HepG2 (cell line): ENCODE measurements around the gene ZCCHC24. TPM values are rescaled to one million over a fixed set of nuclear protein-coding genes. Genes with fewer than 3 reads are reported as not detected.
A peak's percentile ranks its signal among the peaks of the same experiment; 100 is the strongest.

Experiments used
- BCL3 ChIP-seq: sonication (generic); formaldehyde crosslinking; IDR thresholded peaks from 2 replicates; pipeline ENCODE4 v1.5.1; 2020; ENCODE audit warnings: mild to moderate bottlenecking, missing genetic modification reagents, moderate library complexity
- BCL6 ChIP-seq: IDR thresholded peaks from 2 replicates; pipeline ENCODE4 v1.6.1; 2016; ENCODE audit warnings: missing genetic modification reagents, missing compliant biosample characterization
- HNRNPLL ChIP-seq: fragments of 200-400 bp; formaldehyde crosslinking; IDR thresholded peaks from 2 replicates; pipeline ENCODE4 v1.6.1; 2017; ENCODE audit warnings: mild to moderate bottlenecking, low read depth, low read length; ENCODE audit not compliant: poor library complexity, severe bottlenecking
- IRX3 ChIP-seq: sonication (generic); formaldehyde crosslinking; IDR thresholded peaks from 2 replicates; pipeline ENCODE4 v1.8.1; 2023; ENCODE audit warnings: mild to moderate bottlenecking, low read depth, missing genetic modification reagents, borderline replicate concordance
- MIER3 ChIP-seq: IDR thresholded peaks from 2 replicates; pipeline ENCODE4 v1.6.1; 2016; ENCODE audit warnings: missing compliant biosample characterization, borderline replicate concordance
- MIXL1 ChIP-seq: IDR thresholded peaks from 2 replicates; pipeline ENCODE4 v1.6.1; 2016
- NR2F6 ChIP-seq, 2 experiments: IDR thresholded peaks; 2 replicates each; pipeline ENCODE4 v1.6.1; 2016; ENCODE audit warnings: antibody characterized with exemption in 1 of 2, mild to moderate bottlenecking in 1 of 2
- PRMT3 ChIP-seq: sonication (generic); formaldehyde crosslinking; IDR thresholded peaks from 2 replicates; pipeline ENCODE4 v1.8.1; 2022; ENCODE audit warnings: low read depth, mild to moderate bottlenecking, moderate library complexity, missing genetic modification reagents, borderline replicate concordance
- UBTF ChIP-seq: sonication (generic); formaldehyde crosslinking; IDR thresholded peaks from 2 replicates; pipeline ENCODE4 v1.4.0; 2020; ENCODE audit warnings: mild to moderate bottlenecking, missing genetic modification reagents
- ZBTB40 ChIP-seq, 2 experiments: fragments of 450-650 bp in 1 of 2; sonication (generic) in 1 of 2; formaldehyde crosslinking in 1 of 2; IDR thresholded peaks; 2 replicates each; pipeline versions ENCODE4 v1.6.1 to v1.8.0; 2016 to 2022; ENCODE audit warnings: antibody characterized with exemption in 1 of 2, mild to moderate bottlenecking in 1 of 2, missing genetic modification reagents in 1 of 2
- ZNF225 ChIP-seq: sonication (generic); formaldehyde crosslinking; IDR thresholded peaks from 2 replicates; pipeline ENCODE4 v1.4.0; 2020; ENCODE audit warnings: mild to moderate bottlenecking, missing genetic modification reagents
- ZNF430 ChIP-seq: sonication (generic); formaldehyde crosslinking; IDR thresholded peaks from 2 replicates; pipeline ENCODE4 v1.9.0; 2021; ENCODE audit warnings: mild to moderate bottlenecking, missing genetic modification reagents
- ZNF550 ChIP-seq: sonication (generic); formaldehyde crosslinking; IDR thresholded peaks from 2 replicates; pipeline ENCODE4 v1.4.0; 2020; ENCODE audit warnings: mild to moderate bottlenecking, missing genetic modification reagents, borderline replicate concordance
- ZNF674 ChIP-seq: sonication (generic); formaldehyde crosslinking; IDR thresholded peaks from 2 replicates; pipeline ENCODE4 v1.5.0; 2020; ENCODE audit warnings: low read depth, mild to moderate bottlenecking, missing genetic modification reagents
- ZNF784 ChIP-seq: sonication (generic); formaldehyde crosslinking; IDR thresholded peaks from 2 replicates; pipeline ENCODE4 v1.5.1; 2020; ENCODE audit warnings: missing genetic modification reagents, mild to moderate bottlenecking, borderline replicate concordance
- ZNF83 ChIP-seq: sonication (generic); formaldehyde crosslinking; IDR thresholded peaks from 2 replicates; pipeline ENCODE4 v1.4.0; 2020; ENCODE audit warnings: missing genetic modification reagents, mild to moderate bottlenecking, borderline replicate concordance
- polyA plus RNA-seq, 8 experiments: library from polyadenylated mRNA; depleted of rRNA in 3 of 8; stranded (reverse) in 7 of 8; unstranded in 1 of 8; fragments of >200 nt; fragmentation: Illumina TruSeq in 4 of 8; extraction: Trizol in 4 of 8; gene quantifications; 2 replicates each; pipeline versions ENCODE4 v1.2.1 to v1.2.3, GENCODE V29; 2011 to 2016; ENCODE audit warnings: low read depth in 4 of 8, missing spikeins in 1 of 8, mixed read lengths in 1 of 8; ENCODE audit not compliant: insufficient read depth in 1 of 8
- total RNA-seq, 5 experiments: library from RNA; depleted of rRNA; stranded (reverse); fragments of >200 nt; fragmentation: Illumina TruSeq; extraction: Trizol; gene quantifications; 2 replicates each; pipeline ENCODE4 v1.2.3, GENCODE V29; 2016; ENCODE audit warnings: low read depth in 1 of 5

The ZCCHC24 gene
- total and polyA plus RNA-seq, 2 of the 13 experiments (the other 11 are each of a cell fraction or from before 2014, with no cell fraction given): 3.1 to 7.9 TPM

GRCh38 chr10:79472951-79473350 is 27.5 kb upstream of the ZCCHC24 start (continued):
- no peak for TF ChIP-seq ZNF550 (CRISPR knock-in tag)
- no peak for TF ChIP-seq IRX3 (CRISPR knock-in tag)
- TF ChIP-seq BCL6: no peak
- TF ChIP-seq ZNF784 (CRISPR knock-in tag): no peak
- TF ChIP-seq ZNF674 (CRISPR knock-in tag): no peak
- TF ChIP-seq ZNF225 (CRISPR knock-in tag): no peak
- no peak for TF ChIP-seq PRMT3
- no peak for TF ChIP-seq BCL3 (CRISPR knock-in tag)
- TF ChIP-seq HNRNPLL: no peak
- no peak for TF ChIP-seq MIXL1 (CRISPR knock-in tag)
- no peak for TF ChIP-seq ZBTB40 (IDR thresholded peaks at IDR 0.05)
- no peak for TF ChIP-seq ZBTB40 (CRISPR knock-in tag; IDR thresholded peaks at IDR 0.05)
- no peak for TF ChIP-seq MIER3 (CRISPR knock-in tag)
- no peak for TF ChIP-seq ZNF430 (CRISPR knock-in tag)
- no peak for TF ChIP-seq ZNF83 (CRISPR knock-in tag)
- no peak for TF ChIP-seq UBTF
- TF ChIP-seq NR2F6 (IDR thresholded peaks at IDR 0.05): 0 out of 2 replicates have a peak, but pooled peaks have one; percentile 24
- no peak; the same call in 1 of the 2 replicates for TF ChIP-seq NR2F6 (CRISPR knock-in tag; IDR thresholded peaks at IDR 0.05)
